GM12872 (cell line): ENCODE measurements around the gene MPRIP.

ENCODE experiments used
- TF ChIP-seq, protein P1 (sequence below): IDR thresholded peaks from 3 replicates; pipeline ENCODE4 v1.5.1; 2011; ENCODE audit warnings: low read depth, mild to moderate bottlenecking, low read length, moderate library complexity; ENCODE audit not compliant: insufficient read depth

The MPRIP gene

GRCh38 chr17:17088541-17089525 is 46.6 kb downstream of the MPRIP start:
- TF ChIP-seq, protein P1, sequence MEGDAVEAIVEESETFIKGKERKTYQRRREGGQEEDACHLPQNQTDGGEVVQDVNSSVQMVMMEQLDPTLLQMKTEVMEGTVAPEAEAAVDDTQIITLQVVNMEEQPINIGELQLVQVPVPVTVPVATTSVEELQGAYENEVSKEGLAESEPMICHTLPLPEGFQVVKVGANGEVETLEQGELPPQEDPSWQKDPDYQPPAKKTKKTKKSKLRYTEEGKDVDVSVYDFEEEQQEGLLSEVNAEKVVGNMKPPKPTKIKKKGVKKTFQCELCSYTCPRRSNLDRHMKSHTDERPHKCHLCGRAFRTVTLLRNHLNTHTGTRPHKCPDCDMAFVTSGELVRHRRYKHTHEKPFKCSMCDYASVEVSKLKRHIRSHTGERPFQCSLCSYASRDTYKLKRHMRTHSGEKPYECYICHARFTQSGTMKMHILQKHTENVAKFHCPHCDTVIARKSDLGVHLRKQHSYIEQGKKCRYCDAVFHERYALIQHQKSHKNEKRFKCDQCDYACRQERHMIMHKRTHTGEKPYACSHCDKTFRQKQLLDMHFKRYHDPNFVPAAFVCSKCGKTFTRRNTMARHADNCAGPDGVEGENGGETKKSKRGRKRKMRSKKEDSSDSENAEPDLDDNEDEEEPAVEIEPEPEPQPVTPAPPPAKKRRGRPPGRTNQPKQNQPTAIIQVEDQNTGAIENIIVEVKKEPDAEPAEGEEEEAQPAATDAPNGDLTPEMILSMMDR: no peak

DNA sequence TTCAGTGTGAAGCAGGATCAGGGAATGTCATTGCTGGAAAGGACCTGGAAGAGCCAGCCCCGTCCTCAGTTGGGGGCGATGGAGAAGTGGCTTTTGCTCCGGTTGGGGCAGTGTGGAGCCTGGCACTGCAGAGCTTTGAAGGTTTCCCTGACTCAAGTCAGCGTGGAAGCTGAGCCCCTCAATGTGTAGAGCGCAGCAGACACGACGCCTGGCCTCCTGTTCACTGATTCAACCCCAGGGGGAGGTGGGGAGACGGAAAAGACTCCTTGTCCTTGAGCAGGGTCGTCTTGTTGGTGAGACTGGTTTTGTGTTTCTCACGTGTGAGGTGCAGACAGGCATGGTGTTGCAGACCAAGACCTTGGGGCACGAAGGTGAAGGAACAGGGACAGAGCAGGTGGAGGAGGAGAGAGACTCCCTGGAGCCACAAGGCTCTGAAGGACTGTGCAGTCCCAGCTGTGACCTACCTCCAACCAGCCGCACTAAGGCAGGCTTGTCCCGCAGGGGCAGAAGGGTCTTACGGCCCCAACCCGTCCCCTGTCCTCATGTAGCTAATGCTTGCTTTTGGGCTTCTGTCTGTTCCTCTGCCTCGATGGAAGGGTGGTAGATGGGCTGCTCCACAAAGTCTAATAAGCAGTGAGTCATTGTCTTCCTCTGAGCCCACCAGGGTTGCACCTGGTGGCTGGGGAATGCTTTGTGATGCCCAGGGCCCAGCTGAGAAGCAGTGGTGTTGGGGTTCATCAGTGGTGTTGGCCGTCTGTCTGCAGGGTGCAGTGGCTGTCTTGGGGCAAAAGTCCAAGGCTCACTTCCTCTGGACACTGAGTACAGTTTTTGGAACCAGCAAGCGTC is 47.8 kb downstream of the MPRIP start:
- TF ChIP-seq, protein P1: no peak

DNA sequence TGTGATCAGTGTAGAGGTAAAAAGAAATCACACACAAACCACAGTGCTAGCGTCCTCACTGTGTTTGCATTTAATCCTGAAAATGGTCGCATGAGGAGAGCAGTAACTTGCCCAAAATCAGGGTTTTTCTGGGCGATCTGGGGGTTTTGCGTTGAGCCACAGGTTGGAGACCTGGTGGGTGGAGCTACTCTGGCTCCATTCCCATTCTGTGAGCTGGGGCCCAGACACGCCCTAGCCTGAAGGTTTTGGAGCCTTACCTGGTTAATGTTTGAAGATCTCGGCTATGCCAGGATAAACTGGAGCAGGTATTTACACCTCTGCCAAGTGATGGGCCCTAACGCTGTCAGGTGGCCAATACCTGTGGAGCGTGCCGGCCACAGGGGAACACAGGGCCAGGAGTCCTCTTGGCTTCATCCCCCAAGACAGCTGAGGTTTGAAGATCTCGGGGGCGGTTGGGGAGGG is 48.4 kb downstream of the MPRIP start:
- TF ChIP-seq, protein P1: no peak

DNA sequence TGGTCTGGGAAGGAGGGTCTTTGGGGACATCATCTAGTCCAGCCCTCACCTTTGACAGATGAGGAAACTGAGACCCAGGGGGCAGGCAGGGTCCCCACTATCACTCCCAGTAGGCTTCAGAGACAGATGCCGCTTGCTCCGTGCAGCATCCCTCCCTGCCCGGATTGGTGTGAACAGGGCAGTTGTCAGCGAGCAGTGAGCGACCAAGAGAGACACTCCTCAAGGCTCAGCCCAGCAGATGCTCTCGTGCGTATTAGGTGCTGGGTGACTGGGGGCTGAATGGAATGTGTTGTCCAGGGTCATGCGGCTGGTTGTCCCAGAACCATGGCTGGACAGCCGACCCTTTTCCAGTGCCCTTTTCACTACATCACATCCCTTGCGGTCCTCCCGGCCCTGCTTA is 49.0 kb downstream of the MPRIP start:
- TF ChIP-seq, protein P1: no peak

DNA sequence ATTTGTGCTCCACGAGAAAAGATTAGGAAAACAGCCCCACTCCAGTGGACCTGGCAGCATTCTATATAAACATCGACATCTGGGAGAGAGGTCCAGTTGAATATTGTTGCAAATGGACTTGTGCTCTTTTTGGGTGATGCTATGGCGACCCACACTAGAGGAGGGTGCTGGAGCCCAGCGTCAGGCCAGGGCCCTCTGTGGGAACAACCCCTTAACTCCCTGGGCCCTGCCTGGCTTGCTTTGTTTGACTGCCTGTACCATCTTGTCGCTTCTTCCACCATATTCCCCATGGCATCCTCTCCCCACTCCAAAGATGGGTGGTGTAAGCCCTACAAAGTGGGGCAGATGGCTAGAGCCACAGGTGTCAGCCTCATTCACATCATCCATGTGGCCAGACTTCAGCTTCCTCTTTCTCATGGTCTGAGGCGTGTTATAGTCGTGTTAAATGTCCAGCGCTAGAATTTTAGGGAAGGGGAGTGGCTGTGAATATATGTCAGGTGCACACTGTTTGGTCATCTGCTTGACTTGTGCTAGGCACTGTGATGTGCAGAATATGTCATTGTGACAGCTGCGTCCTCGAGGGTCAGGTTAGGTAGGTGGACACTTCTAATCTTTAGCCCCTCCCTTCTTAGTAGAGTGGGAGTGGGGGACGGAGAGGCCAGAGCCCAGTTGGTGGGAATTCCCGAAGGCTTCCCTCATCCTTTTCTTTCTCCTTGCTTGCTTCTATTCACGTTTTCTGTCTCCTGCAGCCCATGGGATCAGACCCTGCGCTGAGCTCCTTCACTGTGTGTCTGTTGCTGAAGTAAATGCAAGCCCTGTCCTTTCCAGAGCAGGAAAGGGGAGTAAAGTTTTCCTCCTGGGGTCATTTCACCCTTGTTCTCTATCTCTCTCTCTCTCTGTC is 49.8 kb downstream of the MPRIP start:
- TF ChIP-seq, protein P1: no peak

DNA sequence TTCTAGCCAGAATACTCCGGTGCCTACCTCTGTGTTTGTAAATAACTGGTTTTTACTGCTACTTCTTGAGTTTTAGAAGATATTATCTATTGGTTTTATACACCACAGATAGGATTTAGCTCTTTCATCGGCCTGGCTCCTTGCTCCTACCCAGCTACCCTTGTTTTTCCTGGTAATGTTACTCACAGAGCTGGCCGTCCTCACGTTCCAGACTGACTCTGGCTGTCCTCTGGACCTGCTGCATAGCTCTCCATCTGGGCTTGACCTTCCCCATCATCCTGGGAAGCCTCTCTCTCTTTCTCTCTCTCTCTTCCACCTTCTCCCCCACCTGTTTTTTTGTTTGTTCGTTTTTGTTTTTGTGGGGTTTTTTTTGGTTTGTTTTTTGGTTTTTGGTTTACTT is 51.5 kb downstream of the MPRIP start:
- TF ChIP-seq, protein P1: no peak
